Measurements from ENCODE around the gene DAP. TPM values are rescaled to one million over a fixed set of nuclear protein-coding genes. Genes with fewer than 3 reads are reported as not detected.
"Not testable (repeated sequence)": the region's sequence is repeated elsewhere in the genome, so short reads cannot be mapped to it uniquely, and the experiment has no call there.

The DAP gene
- total and polyA plus RNA-seq, 4 donors, result 27.2 to 80.8 (median 58.3) TPM

GRCh38 chr5:10789021-10789420, 28.0 kb upstream of the DAP start:
- Histone ChIP-seq H3K36me3 (ENCODE audit: control insufficient read depth, insufficient read depth, low read length) (no peaks in the 10 kb centered on the region), H3K27ac (ENCODE audit: low read depth, low read length) (no peak overlapping the region), H3K27me3 (ENCODE audit: control insufficient read depth, insufficient read depth, low read length) (no peaks in the 10 kb centered on the region), H3K4me3 (ENCODE audit: low read depth, low read length) (no peak overlapping the region), H3K4me1 (ENCODE audit: control insufficient read depth, insufficient read depth, low read length) (no peaks in the 10 kb centered on the region), H3K9me3 (ENCODE audit: control insufficient read depth, insufficient read depth, low read length) (no peaks in the 10 kb centered on the region)
- 17% methylated on average over 1 of the region's 3 CpGs for WGBS (ENCODE audit: insufficient coverage)
- DNase-seq (ENCODE audit: low read depth in 4 of 6, low spot score in 6 of 6), result peak in 2 of 6 donors; percentile 36 to 40

GRCh38 chr5:10788358-10788757, 27.3 kb upstream of the DAP start:
- H3K4me3 ChIP-seq (ENCODE audit: low read depth, low read length), result no peak overlapping the region
- H3K27ac ChIP-seq (ENCODE audit: low read depth, low read length), result no peak overlapping the region
- H3K36me3 ChIP-seq (ENCODE audit: control insufficient read depth, insufficient read depth, low read length), result no peaks in the 10 kb centered on the region
- no peaks in the 10 kb centered on the region for H3K27me3 ChIP-seq (ENCODE audit: control insufficient read depth, insufficient read depth, low read length)
- DNase-seq (ENCODE audit: low read depth in 4 of 6, low spot score in 6 of 6), result no peak
- no peaks in the 10 kb centered on the region for H3K4me1 ChIP-seq (ENCODE audit: control insufficient read depth, insufficient read depth, low read length)
- WGBS (ENCODE audit: insufficient coverage), result 88% methylated on average over 5 of the region's 5 CpGs
- no peaks in the 10 kb centered on the region for H3K9me3 ChIP-seq (ENCODE audit: control insufficient read depth, insufficient read depth, low read length)

DNA sequence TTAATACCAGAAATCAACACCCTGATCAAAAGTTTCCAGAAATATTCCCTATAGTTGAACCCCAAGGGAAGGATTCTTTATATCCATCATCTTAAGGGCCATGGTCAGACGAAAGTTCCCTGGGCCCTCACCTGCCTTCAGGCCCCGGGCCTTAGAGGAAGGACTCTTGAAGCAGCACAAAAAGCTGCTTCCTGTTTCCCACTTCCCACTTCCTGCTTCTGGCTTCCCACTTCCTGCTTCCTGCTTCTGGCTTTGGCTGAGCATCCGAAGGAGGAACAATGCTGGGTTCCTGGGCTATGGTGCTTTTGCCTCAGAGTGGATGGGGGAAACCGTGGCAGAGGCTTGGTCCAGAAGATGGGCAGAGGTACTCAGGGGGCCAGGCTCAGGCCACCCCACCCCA, 25.8 kb upstream of the DAP start:
- Histone ChIP-seq H3K9me3 (ENCODE audit: control insufficient read depth, insufficient read depth, low read length) (no peaks in the 10 kb centered on the region), H3K27ac (ENCODE audit: low read depth, low read length) (no peak overlapping the region), H3K4me3 (ENCODE audit: low read depth, low read length) (no peak overlapping the region), H3K4me1 (ENCODE audit: control insufficient read depth, insufficient read depth, low read length) (no peaks in the 10 kb centered on the region), H3K36me3 (ENCODE audit: control insufficient read depth, insufficient read depth, low read length) (no peaks in the 10 kb centered on the region), H3K27me3 (ENCODE audit: control insufficient read depth, insufficient read depth, low read length) (no peaks in the 10 kb centered on the region)
- 92% methylated on average over 4 of the region's 4 CpGs for WGBS (ENCODE audit: insufficient coverage)
- no peak for DNase-seq (ENCODE audit: low read depth in 4 of 6, low spot score in 6 of 6)

DNA sequence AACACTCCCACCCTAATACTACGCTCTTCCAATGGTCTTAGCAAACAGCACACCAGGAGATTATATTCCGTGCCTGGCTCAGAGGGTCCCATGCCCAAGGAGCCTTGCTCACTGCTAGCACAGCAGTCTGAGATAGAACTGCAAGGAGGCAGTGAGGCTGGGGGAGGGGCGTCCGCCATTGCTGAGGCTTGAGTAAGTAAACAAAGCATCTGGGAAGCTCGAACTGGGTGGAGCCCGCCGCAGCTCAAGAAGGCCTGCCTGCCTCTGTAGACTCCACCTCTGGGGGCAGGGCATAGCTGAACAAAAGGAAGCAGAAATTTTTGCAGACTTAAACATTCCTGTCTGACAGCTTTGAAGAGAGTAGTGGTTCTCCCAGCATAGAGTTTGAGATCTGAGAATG, 19.2 kb upstream of the DAP start:
- H3K27me3 ChIP-seq (ENCODE audit: control insufficient read depth, insufficient read depth, low read length); H3K27ac ChIP-seq (ENCODE audit: low read depth, low read length); H3K36me3 ChIP-seq (ENCODE audit: control insufficient read depth, insufficient read depth, low read length); H3K4me1 ChIP-seq (ENCODE audit: control insufficient read depth, insufficient read depth, low read length); DNase-seq (ENCODE audit: low read depth in 4 of 6, low spot score in 6 of 6); H3K9me3 ChIP-seq (ENCODE audit: control insufficient read depth, insufficient read depth, low read length); H3K4me3 ChIP-seq (ENCODE audit: low read depth, low read length): not testable (repeated sequence)
- 92% methylated on average over 7 of the region's 7 CpGs for WGBS (ENCODE audit: insufficient coverage)

DNA sequence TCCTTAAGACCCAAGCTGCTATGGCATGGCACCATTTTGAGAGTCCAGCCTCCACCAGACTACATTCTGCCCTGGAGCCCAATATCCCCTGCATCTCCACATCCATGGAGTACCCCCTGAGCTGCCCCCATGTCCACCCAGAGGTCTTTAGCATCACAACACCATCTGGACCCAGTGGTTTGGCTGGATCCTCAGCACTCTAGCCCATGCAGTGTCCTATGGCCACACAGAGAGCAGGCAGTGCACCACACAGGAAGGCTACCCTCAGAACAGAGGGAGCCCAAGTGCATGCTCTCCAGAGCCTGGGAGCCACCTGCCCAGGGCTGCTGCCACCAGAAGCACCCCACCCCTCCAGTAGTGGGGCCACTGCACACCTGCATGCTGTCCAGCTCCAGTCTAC, 18.6 kb upstream of the DAP start:
- Histone ChIP-seq H3K27me3 (ENCODE audit: control insufficient read depth, insufficient read depth, low read length) (no peaks in the 10 kb centered on the region), H3K4me1 (ENCODE audit: control insufficient read depth, insufficient read depth, low read length) (no peaks in the 10 kb centered on the region), H3K36me3 (ENCODE audit: control insufficient read depth, insufficient read depth, low read length) (no peaks in the 10 kb centered on the region), H3K4me3 (ENCODE audit: low read depth, low read length) (no peak overlapping the region), H3K27ac (ENCODE audit: low read depth, low read length) (no peak overlapping the region), H3K9me3 (ENCODE audit: control insufficient read depth, insufficient read depth, low read length) (no peaks in the 10 kb centered on the region)
- DNase-seq (ENCODE audit: low read depth in 4 of 6, low spot score in 6 of 6), result no peak

DNA sequence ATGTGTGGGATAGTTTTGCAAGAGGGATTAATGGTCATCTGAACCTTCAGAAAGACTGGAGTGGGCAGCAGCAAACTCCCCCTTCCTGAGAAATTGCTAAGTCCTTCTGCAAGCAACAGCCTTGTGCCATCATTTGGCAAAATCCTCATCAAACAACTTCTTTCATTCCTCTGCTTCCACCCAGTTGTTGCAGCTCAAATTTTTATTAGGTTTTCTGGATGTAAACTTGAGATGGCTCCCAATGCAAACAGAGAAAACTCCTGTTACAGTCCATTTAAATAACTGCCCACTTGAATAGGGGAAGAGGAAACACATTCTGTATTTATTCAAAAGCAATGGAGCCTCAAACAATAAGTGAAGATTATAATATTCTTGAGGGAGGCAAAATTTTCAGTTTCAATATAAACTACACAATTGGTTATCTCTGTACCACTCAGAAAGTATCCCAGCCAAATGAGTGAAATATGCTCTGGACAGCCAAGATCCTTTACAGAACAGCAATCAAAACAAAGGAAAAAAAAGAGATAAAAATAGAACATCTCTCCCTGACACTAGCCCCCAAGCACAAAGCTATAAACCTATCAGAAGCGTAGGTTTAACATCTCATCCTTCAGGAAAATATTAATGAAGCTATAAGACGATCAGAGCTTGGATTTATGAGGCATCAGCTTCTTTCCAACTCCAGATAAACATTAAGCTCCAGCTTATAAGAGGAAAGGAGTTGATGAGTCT, 17.3 kb upstream of the DAP start:
- WGBS (ENCODE audit: insufficient coverage), result no CpG with 5 or more reads among the region's 2 CpGs
- no peaks in the 10 kb centered on the region for H3K4me1 ChIP-seq (ENCODE audit: control insufficient read depth, insufficient read depth, low read length)
- no peaks in the 10 kb centered on the region for H3K27me3 ChIP-seq (ENCODE audit: control insufficient read depth, insufficient read depth, low read length)
- peak in 1 of 6 donors; percentile 61 for DNase-seq (ENCODE audit: low read depth in 4 of 6, low spot score in 6 of 6)
- no peak overlapping the region for H3K27ac ChIP-seq (ENCODE audit: low read depth, low read length)
- no peaks in the 10 kb centered on the region for H3K36me3 ChIP-seq (ENCODE audit: control insufficient read depth, insufficient read depth, low read length)
- no peaks in the 10 kb centered on the region for H3K9me3 ChIP-seq (ENCODE audit: control insufficient read depth, insufficient read depth, low read length)
- no peak overlapping the region for H3K4me3 ChIP-seq (ENCODE audit: low read depth, low read length)

- DNase-seq (ENCODE audit: low read depth in 4 of 6, low spot score in 6 of 6), result no peak
- Histone ChIP-seq H3K36me3 (ENCODE audit: control insufficient read depth, insufficient read depth, low read length) (no peaks in the 10 kb centered on the region), H3K27ac (ENCODE audit: low read depth, low read length) (no peak overlapping the region), H3K9me3 (ENCODE audit: control insufficient read depth, insufficient read depth, low read length) (no peaks in the 10 kb centered on the region), H3K4me3 (ENCODE audit: low read depth, low read length) (no peak overlapping the region), H3K27me3 (ENCODE audit: control insufficient read depth, insufficient read depth, low read length) (no peaks in the 10 kb centered on the region), H3K4me1 (ENCODE audit: control insufficient read depth, insufficient read depth, low read length) (no peaks in the 10 kb centered on the region)
- 100% methylated on average over 1 of the region's 4 CpGs for WGBS (ENCODE audit: insufficient coverage)
These were observed 14.6 kb upstream of the DAP start for GRCh38 chr5:10775646-10776045.

DNA sequence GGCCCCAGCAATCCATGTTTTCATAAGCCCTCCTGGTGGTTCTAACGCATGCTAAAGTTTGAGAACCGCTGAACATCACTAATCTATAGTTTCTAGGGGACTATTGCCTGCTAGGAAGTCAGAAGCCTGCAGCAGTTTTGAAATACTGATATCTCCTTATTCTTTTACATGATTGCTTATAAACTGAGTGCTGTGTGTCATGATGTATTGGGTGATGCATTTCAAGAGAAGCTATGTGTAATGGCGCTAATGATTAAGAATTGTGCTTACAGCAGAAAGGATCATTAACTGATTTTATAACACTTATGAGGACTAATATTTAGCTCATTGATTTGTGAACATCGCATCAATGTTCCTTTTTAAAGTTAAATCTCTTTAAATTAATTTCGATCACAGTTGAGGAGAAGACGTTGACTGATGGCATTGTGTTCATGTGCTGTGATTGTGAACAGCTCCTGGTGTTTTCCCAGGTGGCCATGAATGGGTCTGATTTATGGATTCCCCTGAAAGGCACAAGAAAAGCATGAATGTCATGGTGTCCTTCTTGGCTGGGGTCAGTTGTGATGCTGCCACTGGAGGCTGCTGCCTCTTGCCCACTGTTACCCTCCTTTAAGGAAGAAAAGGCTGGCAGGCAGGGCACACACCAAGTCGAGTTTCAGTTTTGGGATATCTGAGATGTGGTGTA, 12.0 kb upstream of the DAP start:
- DNase-seq (ENCODE audit: low read depth in 4 of 6, low spot score in 6 of 6), result no peak
- Histone ChIP-seq H3K9me3 (ENCODE audit: control insufficient read depth, insufficient read depth, low read length) (no peaks in the 10 kb centered on the region), H3K36me3 (ENCODE audit: control insufficient read depth, insufficient read depth, low read length) (no peaks in the 10 kb centered on the region), H3K27me3 (ENCODE audit: control insufficient read depth, insufficient read depth, low read length) (no peaks in the 10 kb centered on the region), H3K27ac (ENCODE audit: low read depth, low read length) (no peak overlapping the region), H3K4me3 (ENCODE audit: low read depth, low read length) (no peak overlapping the region), H3K4me1 (ENCODE audit: control insufficient read depth, insufficient read depth, low read length) (no peaks in the 10 kb centered on the region)
- WGBS (ENCODE audit: insufficient coverage), result 67% methylated on average over 1 of the region's 7 CpGs

DNA sequence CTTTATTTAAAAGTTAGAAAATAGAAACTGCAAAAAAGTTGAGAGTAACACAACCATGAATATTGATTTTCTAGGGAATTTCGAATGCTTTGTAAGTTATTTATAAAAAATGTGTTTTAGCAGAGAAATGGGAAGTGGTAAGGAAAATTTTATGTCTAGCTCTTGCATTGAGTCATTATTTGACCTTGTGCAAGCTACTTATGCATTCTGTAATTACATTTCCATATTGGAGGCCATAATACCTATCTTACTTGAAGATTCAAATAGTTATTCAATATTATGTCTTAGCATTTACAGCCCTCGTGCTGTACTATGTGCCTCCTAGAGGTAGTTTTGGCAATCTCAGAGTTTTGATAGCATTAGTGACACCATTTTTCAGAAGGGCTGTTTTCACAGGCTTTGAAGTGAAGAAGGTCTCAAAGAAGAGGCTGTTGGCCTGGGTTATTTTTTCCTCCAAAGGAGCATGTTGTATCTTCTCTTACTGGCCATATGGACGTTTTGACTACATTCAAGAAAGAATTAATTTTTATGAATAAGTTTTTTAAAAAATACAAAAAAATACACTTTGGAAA, 7.4 kb upstream of the DAP start:
- H3K9me3 ChIP-seq (ENCODE audit: control insufficient read depth, insufficient read depth, low read length), result no peaks in the 10 kb centered on the region
- no peaks in the 10 kb centered on the region for H3K36me3 ChIP-seq (ENCODE audit: control insufficient read depth, insufficient read depth, low read length)
- no peak for DNase-seq (ENCODE audit: low read depth in 4 of 6, low spot score in 6 of 6)
- no peaks in the 10 kb centered on the region for H3K27me3 ChIP-seq (ENCODE audit: control insufficient read depth, insufficient read depth, low read length)
- no peaks in the 10 kb centered on the region for H3K4me1 ChIP-seq (ENCODE audit: control insufficient read depth, insufficient read depth, low read length)
- H3K4me3 ChIP-seq (ENCODE audit: low read depth, low read length), result no peak overlapping the region
- no CpG with 5 or more reads among the region's 3 CpGs for WGBS (ENCODE audit: insufficient coverage)
- no peak overlapping the region for H3K27ac ChIP-seq (ENCODE audit: low read depth, low read length)
